Trophoblast cell (in vitro differentiated cells and primary cell): ENCODE results near the gene PTPRT.

Source experiments
- DNase-seq, 2 donors: peaks; one replicate each; pipeline ENCODE4 v3.0.0-alpha.2; 2016
- H2AFZ ChIP-seq: 2 replicates; pipeline ENCODE4 v1.6.1; 2013; ENCODE audit warnings: low read length, moderate library complexity, mild to moderate bottlenecking; ENCODE audit not compliant: insufficient read depth, poor library complexity
- H2AK5ac ChIP-seq: 2 replicates; pipeline ENCODE4 v1.6.1; 2013; ENCODE audit warnings: mild to moderate bottlenecking, low read length
- H2BK120ac ChIP-seq: 2 replicates; pipeline ENCODE4 v1.6.1; 2013; ENCODE audit warnings: low read length, mild to moderate bottlenecking, moderate library complexity; ENCODE audit not compliant: insufficient read depth, poor library complexity
- H2BK12ac ChIP-seq: 2 replicates; pipeline ENCODE4 v1.6.1; 2013; ENCODE audit warnings: mild to moderate bottlenecking, low read length, moderate library complexity
- H2BK5ac ChIP-seq: 2 replicates; pipeline ENCODE4 v1.6.1; 2013; ENCODE audit warnings: low read length, low read depth, moderate library complexity, mild to moderate bottlenecking; ENCODE audit not compliant: poor library complexity
- H3K14ac ChIP-seq: 2 replicates; pipeline ENCODE4 v1.6.1; 2013; ENCODE audit warnings: mild to moderate bottlenecking, low read length
- H3K18ac ChIP-seq: 2 replicates; pipeline ENCODE4 v1.6.1; 2013; ENCODE audit warnings: mild to moderate bottlenecking, low read length
- H3K23ac ChIP-seq: 2 replicates; pipeline ENCODE4 v1.6.1; 2013; ENCODE audit warnings: low read length
- H3K27ac ChIP-seq: 2 replicates; pipeline ENCODE4 v1.5.1; 2013; ENCODE audit warnings: low read depth, mild to moderate bottlenecking, inconsistent platforms, low read length, moderate library complexity
- H3K27me3 ChIP-seq: 2 replicates; pipeline ENCODE4 v1.6.1; 2013; ENCODE audit warnings: inconsistent platforms, mild to moderate bottlenecking, low read length, moderate library complexity; ENCODE audit not compliant: insufficient read depth
- H3K36me3 ChIP-seq, 2 experiments: 1 replicate in 1 of 2; 2 replicates in 1 of 2; pipeline ENCODE4 v1.6.1; 2013; ENCODE audit warnings: low read length in 2 of 2, mild to moderate bottlenecking in 2 of 2, moderate library complexity in 1 of 2; ENCODE audit not compliant: insufficient read depth in 2 of 2, control insufficient read depth in 1 of 2
- H3K4ac ChIP-seq: 2 replicates; pipeline ENCODE4 v1.6.1; 2013; ENCODE audit warnings: low read depth, mild to moderate bottlenecking, low read length, moderate library complexity
- H3K4me1 ChIP-seq, 2 experiments: 1 replicate in 1 of 2; 2 replicates in 1 of 2; pipeline ENCODE4 v1.6.1; 2013; ENCODE audit warnings: low read length in 2 of 2, mild to moderate bottlenecking in 2 of 2, moderate library complexity in 1 of 2; ENCODE audit not compliant: insufficient read depth in 2 of 2, control insufficient read depth in 1 of 2
- H3K4me2 ChIP-seq: 2 replicates; pipeline ENCODE4 v1.6.1; 2013; ENCODE audit warnings: inconsistent platforms, mild to moderate bottlenecking, low read length, moderate library complexity
- H3K4me3 ChIP-seq: 2 replicates; pipeline ENCODE4 v1.5.1; 2013; ENCODE audit warnings: mild to moderate bottlenecking, low read depth, low read length, inconsistent platforms
- H3K79me1 ChIP-seq: one replicate; pipeline ENCODE4 v1.6.1; 2013; ENCODE audit warnings: low read length
- H3K79me2 ChIP-seq: 2 replicates; pipeline ENCODE4 v1.6.1; 2013; ENCODE audit warnings: low read length, mild to moderate bottlenecking; ENCODE audit not compliant: control insufficient read depth, insufficient read depth, poor library complexity
- H3K9ac ChIP-seq: 2 replicates; pipeline ENCODE4 v1.6.1; 2013; ENCODE audit warnings: mild to moderate bottlenecking, low read length
- H3K9me3 ChIP-seq: 2 replicates; pipeline ENCODE4 v1.6.1; 2013; ENCODE audit warnings: low read depth, mild to moderate bottlenecking, control low read depth, inconsistent platforms, low read length; ENCODE audit not compliant: insufficient read depth
- H4K12ac ChIP-seq: 2 replicates; pipeline ENCODE4 v1.6.1; 2013; ENCODE audit warnings: low read depth, mild to moderate bottlenecking, low read length, moderate library complexity
- H4K8ac ChIP-seq: 2 replicates; pipeline ENCODE4 v1.6.1; 2013; ENCODE audit warnings: low read depth, mild to moderate bottlenecking, low read length, moderate library complexity
- H4K91ac ChIP-seq: one replicate; pipeline ENCODE4 v1.6.1; 2013; ENCODE audit warnings: low read depth, mild to moderate bottlenecking, low read length, moderate library complexity
- WGBS: extraction: QIAGEN DNeasy Blood & Tissue Kit; methylation state at CpG from one replicate; pipeline ENCODE4 v1.1.7; 2013; ENCODE audit warnings: missing lambda C conversion rate; ENCODE audit not compliant: insufficient read length, insufficient coverage; ENCODE audit errors: extremely low coverage; 5-methylcytosine and 5-hydroxymethylcytosine counted together

PTPRT gene

GRCh38 chr20:43188234-43188653 is 1.5 kb downstream of the PTPRT start:
- Histone ChIP-seq H4K91ac (no peak overlapping the region), H4K8ac (no peak overlapping the region), H3K4me1 (peaks cover 0 to 2% of the 10 kb centered on the region in 2 experiments), H3K4me2 (no peak overlapping the region), H3K79me2 (no peaks in the 10 kb centered on the region), H2BK5ac (no peak overlapping the region), H3K4me3 (no peak overlapping the region), H4K12ac (no peak overlapping the region), H3K36me3 (no peaks in the 10 kb centered on the region), H2AK5ac (no peak overlapping the region), H3K9me3 (no peaks in the 10 kb centered on the region), H3K14ac (no peak overlapping the region), H3K23ac (peak overlapping the region; percentile 58), H3K79me1 (no peaks in the 10 kb centered on the region), H2BK120ac (no peak overlapping the region), H3K27ac (no peak overlapping the region), H3K18ac (no peak overlapping the region), H3K4ac (no peak overlapping the region), H3K27me3 (peaks cover 26% of the 10 kb centered on the region), H3K9ac (no peak overlapping the region), H2BK12ac (no peak overlapping the region), H2AFZ (no peak overlapping the region)
- DNase-seq: peak in 1 of 2 donors; percentile 19
- no CpG with 5 or more reads among the region's 16 CpGs for WGBS

- H3K4me2 ChIP-seq: no peak overlapping the region
- no peak overlapping the region for H2AFZ ChIP-seq
- WGBS: no CpG with 5 or more reads among the region's 24 CpGs
Measured at GRCh38 chr20:43187476-43188233, 2.1 kb downstream of the PTPRT start.

GRCh38 chr20:43186312-43186711 is 3.4 kb downstream of the PTPRT start:
- H3K9ac ChIP-seq: no peak overlapping the region
- no peak overlapping the region for H2BK12ac ChIP-seq
- no peaks in the 10 kb centered on the region for H3K79me1 ChIP-seq
- no peak overlapping the region for H3K27ac ChIP-seq
- H2BK5ac ChIP-seq: no peak overlapping the region
- peaks cover 0 to 2% of the 10 kb centered on the region in 2 experiments for H3K4me1 ChIP-seq
- no peak overlapping the region for H3K18ac ChIP-seq
- no CpG with 5 or more reads among the region's 9 CpGs for WGBS
- no peak overlapping the region for H2AK5ac ChIP-seq
- no peaks in the 10 kb centered on the region for H3K9me3 ChIP-seq
- H2AFZ ChIP-seq: no peak overlapping the region
- no peak for DNase-seq
- no peak overlapping the region for H4K91ac ChIP-seq
- H3K36me3 ChIP-seq: no peaks in the 10 kb centered on the region
- H4K8ac ChIP-seq: no peak overlapping the region
- H4K12ac ChIP-seq: no peak overlapping the region
- H3K79me2 ChIP-seq: no peaks in the 10 kb centered on the region
- H3K4me2 ChIP-seq: no peak overlapping the region
- no peak overlapping the region for H3K4me3 ChIP-seq
- H3K14ac ChIP-seq: no peak overlapping the region
- H2BK120ac ChIP-seq: no peak overlapping the region
- no peak overlapping the region for H3K23ac ChIP-seq
- peaks cover 26% of the 10 kb centered on the region for H3K27me3 ChIP-seq
- H3K4ac ChIP-seq: no peak overlapping the region

More at GRCh38 chr20:43187476-43188233, 2.1 kb downstream of the PTPRT start:
- H3K36me3 ChIP-seq: no peaks in the 10 kb centered on the region
- no peak overlapping the region for H2BK5ac ChIP-seq
- H4K91ac ChIP-seq: no peak overlapping the region
- H3K79me2 ChIP-seq: no peaks in the 10 kb centered on the region
- H3K27ac ChIP-seq: no peak overlapping the region
- no peak overlapping the region for H2BK12ac ChIP-seq
- no peak overlapping the region for H4K12ac ChIP-seq
- H2AK5ac ChIP-seq: no peak overlapping the region
- no peaks in the 10 kb centered on the region for H3K9me3 ChIP-seq
- no peaks in the 10 kb centered on the region for H3K79me1 ChIP-seq
- no peak overlapping the region for H3K14ac ChIP-seq
- peaks cover 26% of the 10 kb centered on the region for H3K27me3 ChIP-seq
- peaks cover 0 to 2% of the 10 kb centered on the region in 2 experiments for H3K4me1 ChIP-seq
- H4K8ac ChIP-seq: no peak overlapping the region
- no peak overlapping the region for H3K9ac ChIP-seq
- no peak overlapping the region for H2BK120ac ChIP-seq
- H3K4me3 ChIP-seq: no peak overlapping the region
- DNase-seq: peak; percentile 72 to 90
- H3K23ac ChIP-seq: no peak overlapping the region
- H3K4ac ChIP-seq: no peak overlapping the region
- H3K18ac ChIP-seq: no peak overlapping the region

- DNase-seq: no peak
- Histone ChIP-seq H3K79me2 (no peaks in the 10 kb centered on the region), H3K14ac (no peak overlapping the region), H2BK120ac (no peak overlapping the region), H2AFZ (no peak overlapping the region), H3K4me2 (no peak overlapping the region), H3K27ac (no peak overlapping the region), H3K36me3 (no peaks in the 10 kb centered on the region), H2BK12ac (no peak overlapping the region), H4K8ac (no peak overlapping the region), H3K23ac (no peak overlapping the region), H3K9me3 (no peaks in the 10 kb centered on the region), H4K12ac (no peak overlapping the region), H4K91ac (no peak overlapping the region), H2AK5ac (no peak overlapping the region), H3K27me3 (peaks cover 26% of the 10 kb centered on the region), H3K79me1 (no peaks in the 10 kb centered on the region), H3K9ac (no peak overlapping the region), H3K4me3 (no peak overlapping the region), H3K4me1 (peaks cover 0 to 2% of the 10 kb centered on the region in 2 experiments), H2BK5ac (no peak overlapping the region), H3K18ac (no peak overlapping the region), H3K4ac (no peak overlapping the region)
- WGBS: no CpG with 5 or more reads among the region's 4 CpGs
Measured at GRCh38 chr20:43185901-43186300, 3.8 kb downstream of the PTPRT start.
